Endothelial cell (in vitro differentiated cells): ENCODE results near the gene P2RY2. TPM values are rescaled to one million over a fixed set of nuclear protein-coding genes. Genes with fewer than 3 reads are reported as not detected.

Experiments
- DNase-seq: peaks from one replicate; pipeline ENCODE4 v3.0.0; 2021; ENCODE audit warnings: low spot score
- H3K27ac Mint-ChIP-seq: one replicate; pipeline ENCODE4 v1.8.0; 2021; ENCODE audit warnings: mixed read lengths, inconsistent platforms; ENCODE audit not compliant: unreplicated experiment
- H3K27me3 Mint-ChIP-seq: one replicate; pipeline ENCODE4 v1.8.0; 2021; ENCODE audit warnings: mild to moderate bottlenecking, moderate library complexity, mixed read lengths, inconsistent platforms; ENCODE audit not compliant: unreplicated experiment
- H3K36me3 Mint-ChIP-seq: one replicate; pipeline ENCODE4 v1.8.0; 2021; ENCODE audit warnings: mild to moderate bottlenecking, low read depth, mixed read lengths, inconsistent platforms; ENCODE audit not compliant: unreplicated experiment
- H3K4me1 Mint-ChIP-seq: one replicate; pipeline ENCODE4 v1.8.0; 2021; ENCODE audit warnings: mild to moderate bottlenecking, mixed read lengths, inconsistent platforms; ENCODE audit not compliant: unreplicated experiment
- H3K4me3 Mint-ChIP-seq: one replicate; pipeline ENCODE4 v1.8.0; 2021; ENCODE audit warnings: mild to moderate bottlenecking, mixed read lengths, inconsistent platforms; ENCODE audit not compliant: unreplicated experiment
- H3K9me3 Mint-ChIP-seq: one replicate; pipeline ENCODE4 v1.8.0; 2021; ENCODE audit warnings: mixed read lengths, inconsistent platforms; ENCODE audit not compliant: unreplicated experiment
- CTCF ChIP-seq: fragments of 200-600 bp; sonication (generic); IDR thresholded peaks from one replicate; pipeline ENCODE4 v1.5.0; 2021; ENCODE audit warnings: antibody characterized with exemption; ENCODE audit not compliant: unreplicated experiment
- total RNA-seq: library from RNA; stranded (reverse); fragmentation: NEBNext Ultra II Directional; extraction: Animal tissue kit (Norgen Biotek cat#: 25700); gene quantifications from one replicate; pipeline ENCODE4 v1.2.1, GENCODE V29; 2021; ENCODE audit not compliant: unreplicated experiment

P2RY2 gene
- total RNA-seq, 1 donor from 2014 or later = 0.10 TPM

- H3K36me3 Mint-ChIP-seq = no peaks in the 10 kb centered on the region
- peaks cover 2% of the 10 kb centered on the region for H3K27me3 Mint-ChIP-seq
- no peak for DNase-seq
- no peaks in the 10 kb centered on the region for H3K9me3 Mint-ChIP-seq
- H3K4me1 Mint-ChIP-seq = peaks cover 8% of the 10 kb centered on the region
- H3K4me3 Mint-ChIP-seq = no peak overlapping the region
- no peak overlapping the region for H3K27ac Mint-ChIP-seq
- TF ChIP-seq CTCF = no peak
Observed at GRCh38 chr11:73246303-73246702, 28.2 kb downstream of the P2RY2 start.

- Mint-ChIP-seq H3K27me3 (no peaks in the 10 kb centered on the region), H3K4me1 (no peaks in the 10 kb centered on the region), H3K9me3 (no peaks in the 10 kb centered on the region), H3K27ac (no peak overlapping the region), H3K4me3 (no peak overlapping the region), H3K36me3 (no peaks in the 10 kb centered on the region)
- DNase-seq = no peak
- TF ChIP-seq CTCF = no peak
Observed at GRCh38 chr11:73248526-73249185, 30.6 kb downstream of the P2RY2 start.

GRCh38 chr11:73249304-73249703 lies 31.2 kb downstream of the P2RY2 start:
- DNase-seq = no peak

GRCh38 chr11:73249853-73250783 lies 32.0 kb downstream of the P2RY2 start:
- no peaks in the 10 kb centered on the region for H3K27me3 Mint-ChIP-seq
- H3K4me3 Mint-ChIP-seq = no peak overlapping the region
- no peaks in the 10 kb centered on the region for H3K9me3 Mint-ChIP-seq
- no peaks in the 10 kb centered on the region for H3K36me3 Mint-ChIP-seq
- no peaks in the 10 kb centered on the region for H3K4me1 Mint-ChIP-seq
- TF ChIP-seq CTCF = no peak
- DNase-seq = no peak
- no peak overlapping the region for H3K27ac Mint-ChIP-seq

More at GRCh38 chr11:73249304-73249703, 31.2 kb downstream of the P2RY2 start:
- no peaks in the 10 kb centered on the region for H3K4me1 Mint-ChIP-seq
- no peak for TF ChIP-seq CTCF
- no peaks in the 10 kb centered on the region for H3K36me3 Mint-ChIP-seq
- H3K9me3 Mint-ChIP-seq = no peaks in the 10 kb centered on the region
- H3K27ac Mint-ChIP-seq = no peak overlapping the region
- no peaks in the 10 kb centered on the region for H3K27me3 Mint-ChIP-seq
- H3K4me3 Mint-ChIP-seq = no peak overlapping the region
